ENCODE data around the gene ADGRL3.
"Not testable (repeated sequence)": the region's sequence is repeated elsewhere in the genome, so short reads cannot be mapped to it uniquely, and the experiment has no call there.

ADGRL3 gene

GRCh38 chr4:61762722-61763627 is 562.8 kb downstream of the ADGRL3 start:
- peak; percentile 54 for FAIRE-seq

GRCh38 chr4:61763682-61764081 is 563.6 kb downstream of the ADGRL3 start:
- FAIRE-seq, result peak; percentile 65

- not testable (repeated sequence) for FAIRE-seq
These were observed 564.0 kb downstream of the ADGRL3 start for GRCh38 chr4:61764090-61764489.

- not testable (repeated sequence) for FAIRE-seq
These were observed 569.5 kb downstream of the ADGRL3 start for GRCh38 chr4:61769444-61770167.

- no peak for FAIRE-seq
These were observed 570.3 kb downstream of the ADGRL3 start for GRCh38 chr4:61770456-61770855.

- FAIRE-seq, result no peak
These were observed 570.9 kb downstream of the ADGRL3 start for GRCh38 chr4:61771056-61771455.

- no peak for FAIRE-seq
These were observed 572.0 kb downstream of the ADGRL3 start for GRCh38 chr4:61772126-61772525.

- FAIRE-seq, result no peak
These were observed 573.6 kb downstream of the ADGRL3 start for GRCh38 chr4:61773655-61774245.

GRCh38 chr4:61782133-61782532 is 582.0 kb downstream of the ADGRL3 start:
- FAIRE-seq, result no peak

GRCh38 chr4:61783050-61783449 is 582.9 kb downstream of the ADGRL3 start:
- no peak for FAIRE-seq

GRCh38 chr4:61785761-61786160 is 585.6 kb downstream of the ADGRL3 start:
- no peak for FAIRE-seq

GRCh38 chr4:61786211-61786610 is 586.1 kb downstream of the ADGRL3 start:
- FAIRE-seq, result no peak

- FAIRE-seq, result no peak
These were observed 595.9 kb downstream of the ADGRL3 start for GRCh38 chr4:61795998-61796397.

- FAIRE-seq, result no peak
These were observed 599.7 kb downstream of the ADGRL3 start for GRCh38 chr4:61799794-61800193.

- FAIRE-seq, result no peak
These were observed 605.1 kb downstream of the ADGRL3 start for GRCh38 chr4:61805227-61805626.

- no peak for FAIRE-seq
These were observed 605.9 kb downstream of the ADGRL3 start for GRCh38 chr4:61805979-61806378.

- FAIRE-seq, result no peak
These were observed 612.0 kb downstream of the ADGRL3 start for GRCh38 chr4:61812171-61812570.

- FAIRE-seq, result no peak
These were observed 616.9 kb downstream of the ADGRL3 start for GRCh38 chr4:61817071-61817470.

GRCh38 chr4:61820136-61820535 is 620.0 kb downstream of the ADGRL3 start:
- FAIRE-seq, result no peak

- FAIRE-seq, result no peak
These were observed 624.3 kb downstream of the ADGRL3 start for GRCh38 chr4:61824454-61824853.

GRCh38 chr4:61827907-61828391 is 627.8 kb downstream of the ADGRL3 start:
- no peak for FAIRE-seq

- FAIRE-seq, result no peak
These were observed 628.8 kb downstream of the ADGRL3 start for GRCh38 chr4:61828960-61829359.

GRCh38 chr4:61831987-61832386 is 631.9 kb downstream of the ADGRL3 start:
- no peak for FAIRE-seq
